CD1c-positive myeloid dendritic cell (primary cell): ENCODE data around the gene BRAP.
"Not testable (repeated sequence)": the region's sequence is repeated elsewhere in the genome, so short reads cannot be mapped to it uniquely, and the experiment has no call there.

ENCODE experiments used
- DNase-seq: peaks from one replicate; pipeline ENCODE4 v3.0.0-alpha.2; 2016; ENCODE audit errors: extremely low spot score

Gene BRAP

GRCh38 chr12:111607239-111607638, 78.5 kb downstream of the BRAP start:
- DNase-seq, result no peak

GRCh38 chr12:111606767-111607230, 79.0 kb downstream of the BRAP start:
- no peak for DNase-seq

- DNase-seq, result no peak
These were observed 79.6 kb downstream of the BRAP start for GRCh38 chr12:111605911-111606766.

GRCh38 chr12:111602857-111603256, 82.9 kb downstream of the BRAP start:
- DNase-seq, result not testable (repeated sequence)

- no peak for DNase-seq
These were observed 83.4 kb downstream of the BRAP start for GRCh38 chr12:111602348-111602747.

GRCh38 chr12:111600986-111601385, 84.8 kb downstream of the BRAP start:
- DNase-seq, result not testable (repeated sequence)

GRCh38 chr12:111600205-111600642, 85.5 kb downstream of the BRAP start:
- DNase-seq, result no peak

GRCh38 chr12:111599453-111600204, 86.1 kb downstream of the BRAP start:
- DNase-seq, result peak; percentile 85

GRCh38 chr12:111598637-111599452, 86.9 kb downstream of the BRAP start, which contains the start of gene ATXN2:
ATXN2 (minus strand) TSS chr12:111599315; CDS start chr12:111599034, 281 bp downstream.
- peak; percentile 68 for DNase-seq

- DNase-seq, result peak; percentile 56
These were observed 87.7 kb downstream of the BRAP start for GRCh38 chr12:111597831-111598636.

- DNase-seq, result peak; percentile 48
These were observed 88.5 kb downstream of the BRAP start for GRCh38 chr12:111596985-111597830.

GRCh38 chr12:111595341-111595835, 90.4 kb downstream of the BRAP start:
- not testable (repeated sequence) for DNase-seq
